ENCODE results near the gene MYO6. TPM values are rescaled to one million over a fixed set of nuclear protein-coding genes. Genes with fewer than 3 reads are reported as not detected.

The MYO6 gene
- total and polyA plus RNA-seq, 2 of the 8 experiments (the other 6 are each of a cell fraction or from before 2014, with no cell fraction given), result 8.3 to 21.9 TPM

GRCh38 chr6:75711173-75711572 lies 37.9 kb upstream of the MYO6 start:
- Histone ChIP-seq H4K91ac (replicated peaks; ENCODE audit: insufficient read length, low read length) (no peak overlapping the region), H3K4ac (replicated peaks; ENCODE audit: insufficient read length, low read depth, low read length) (no peak overlapping the region), H3K4me2 (ENCODE audit: insufficient read depth in 1 of 2, low read depth in 2 of 2, low read length in 2 of 2) (no peak overlapping the region), H3K27ac (ENCODE audit: low read depth, low read length) (no peak overlapping the region), H3K4me3 (ENCODE audit: extremely low read depth in 1 of 4, insufficient read depth in 2 of 4, low read depth in 3 of 4, low read length in 4 of 4) (no peak overlapping the region), H3K23ac (ENCODE audit: insufficient read length) (no peak overlapping the region), H3K14ac (ENCODE audit: insufficient read length) (no peak overlapping the region), H2BK12ac (ENCODE audit: low read depth, low read length) (no peak overlapping the region), H4K8ac (ENCODE audit: extremely low read depth, insufficient read depth, low read length) (no peak overlapping the region), H3K9me3 (ENCODE audit: insufficient read depth in 2 of 2, low read depth in 1 of 2, low read length in 1 of 2) (no peaks in the 10 kb centered on the region), H3K27me3 (replicated peaks in 1 of 4; ENCODE audit: control insufficient read depth in 3 of 4, extremely low read depth in 1 of 4, insufficient read depth in 3 of 4, low read length in 3 of 4) (no peaks in the 10 kb centered on the region), H2BK15ac (ENCODE audit: low read length) (no peak overlapping the region), H3K36me3 (ENCODE audit: control insufficient read depth in 2 of 4, insufficient read depth in 4 of 4, low read length in 3 of 4) (peaks cover 2 to 71% (median 18%) of the 10 kb centered on the region in 4 experiments; a peak in 7 of 8 replicates), H4K5ac (ENCODE audit: insufficient read length, low read depth, low read length) (no peak overlapping the region), H3K56ac (replicated peaks; ENCODE audit: insufficient read length, low read depth, low read length) (no peak overlapping the region), H4K20me1 (replicated peaks in 1 of 2; ENCODE audit: control insufficient read depth in 1 of 2, insufficient read depth in 2 of 2, low read length in 2 of 2) (no peaks in the 10 kb centered on the region), H3K9ac (replicated peaks in 1 of 4; ENCODE audit: extremely low read depth in 1 of 4, low read depth in 3 of 4, low read length in 3 of 4) (no peak overlapping the region), H2BK5ac (ENCODE audit: low read depth, low read length) (no peak overlapping the region), H3K79me2 (ENCODE audit: control insufficient read depth in 1 of 2, insufficient read depth in 2 of 2, low read length in 2 of 2) (no peaks in the 10 kb centered on the region), H2BK120ac (replicated peaks; ENCODE audit: low read depth, low read length) (no peak overlapping the region), H2AFZ (ENCODE audit: low read length) (no peak overlapping the region), H3K23me2 (ENCODE audit: low read depth, low read length) (no peaks in the 10 kb centered on the region; the same call in 1 of the 2 replicates), H3K79me1 (ENCODE audit: low read depth, low read length) (no peaks in the 10 kb centered on the region), H3K18ac (ENCODE audit: extremely low read depth, low read length) (no peak overlapping the region), H2BK20ac (ENCODE audit: low read length) (no peak overlapping the region), H2AK5ac (ENCODE audit: low read depth, low read length) (no peak overlapping the region), H3K4me1 (replicated peaks in 1 of 4; ENCODE audit: control insufficient read depth in 3 of 4, insufficient read depth in 4 of 4, low read length in 3 of 4) (no peaks in the 10 kb centered on the region)
- FAIRE-seq (no peak), DNase-seq (ENCODE audit: low read depth in 1 of 2, low spot score in 2 of 2) (no peak)
- TF ChIP-seq CEBPB (IDR thresholded peaks at IDR 0.05; ENCODE audit: low read depth, low read length) (no peak), CBX8 (IDR thresholded peaks at IDR 0.05; ENCODE audit: borderline replicate concordance, low read depth, low read length) (no peak), USF2 (IDR thresholded peaks at IDR 0.05; ENCODE audit: low read length) (no peak), GABPA (IDR thresholded peaks at IDR 0.05; ENCODE audit: borderline replicate concordance, insufficient read depth, low read length) (no peak), HDAC6 (IDR thresholded peaks at IDR 0.05; ENCODE audit: low read depth, low read length) (no peak), EP300 (IDR thresholded peaks at IDR 0.05; ENCODE audit: borderline replicate concordance in 1 of 2, low read depth in 2 of 2, low read length in 2 of 2) (no peak), POU5F1 (IDR thresholded peaks at IDR 0.05; ENCODE audit: low read depth, low read length) (no peak), POLR2AphosphoS5 (IDR thresholded peaks at IDR 0.05; ENCODE audit: low read depth, low read length) (no peak), KDM5A (IDR thresholded peaks at IDR 0.05; ENCODE audit: low read length) (no peak), RFX5 (IDR thresholded peaks at IDR 0.05; ENCODE audit: borderline replicate concordance, low read depth, low read length) (no peak), RNF2 (IDR thresholded peaks at IDR 0.05; ENCODE audit: borderline replicate concordance, low read depth, low read length, missing control alignments, poor library complexity, severe bottlenecking) (no peak)
- POLR2A ChIA-PET (ENCODE audit: partially characterized antibody), result no interaction called here
- CTCF ChIA-PET (ENCODE audit: partially characterized antibody), result interaction anchor here (0.6 kb wide), 1 partner anchor 9 kb away, joined by 3 read pairs; no protein-coding TSS in a partner anchor
- WGBS, 2 experiments (ENCODE audit: extremely low coverage in 1 of 2, insufficient coverage in 1 of 2, insufficient read length in 1 of 2, insufficient replicate concordance in 2 of 2, low coverage in 1 of 2, low lambda C conversion rate in 2 of 2, missing lambda C conversion rate in 1 of 2), result 95% methylated on average over 2 of the region's 2 CpGs; no CpG with 5 or more reads in 1 of the 2 experiments

Data from H1 (cell line).